K562 (cell line): ENCODE results near the gene IL1RAPL2. TPM values are rescaled to one million over a fixed set of nuclear protein-coding genes. Genes with fewer than 3 reads are reported as not detected.

Experiments used
- ATAC-seq: fragments of 200-7000 bp; cut with Tn5 transposase; 3 replicates; pipeline ENCODE4 v1.9.1; 2020; ENCODE audit warnings: moderate library complexity
- BruUV-seq: library from RNA; stranded (reverse); fragments of 400-500 nt; replicated peaks from 2 replicates; lab custom pipeline; 2021; lab: Mats Ljungman, UMichigan
- CTCF ChIA-PET: fragments of 300-600 bp; formaldehyde crosslinking; extraction: SDS; loops from one replicate; lab custom pipeline; 2021; ENCODE audit warnings: low intra/inter-chr PET ratio; lab: Yijun Ruan, JAX
- POLR2A ChIA-PET: fragments of 300-600, 350-650 bp; sonication (Branson Sonifier 250); formaldehyde crosslinking; extraction: SDS; loops from one replicate; lab custom pipeline; 2021; ENCODE audit warnings: antibody characterized with exemption, inconsistent platforms; lab: Yijun Ruan, JAX
- DNase-seq, 4 experiments: peaks; one replicate each; pipeline versions ENCODE4 v3.0.0 to v3.0.0-alpha.2; 2011 to 2018; ENCODE audit warnings: low spot score in 3 of 4, mixed read lengths in 3 of 4; ENCODE audit errors: extremely low read depth in 1 of 4
- FAIRE-seq: peaks from 2 replicates; lab custom pipeline; 2011; peaks lifted over from hg19 to GRCh38; lab: Jason Lieb, UNC
- H2AFZ ChIP-seq: 2 replicates; pipeline ENCODE4 v1.6.0; 2011; ENCODE audit warnings: low read depth, low read length, control low read depth, inconsistent platforms
- H3K27ac ChIP-seq: fragments of 200-600 bp; 3 replicates; pipeline ENCODE4 v1.8.0; 2011; ENCODE audit warnings: low read depth, mild to moderate bottlenecking, control low read depth, inconsistent platforms, low read length, moderate library complexity, mixed read lengths; ENCODE audit errors: extremely low read depth
- H3K27me3 ChIP-seq, 2 experiments: fragments of 300-600 bp in 1 of 2; 2 replicates in 1 of 2; 3 replicates in 1 of 2; pipeline versions ENCODE4 v1.6.0 to v1.8.0; 2011; ENCODE audit warnings: inconsistent platforms in 2 of 2, low read length in 2 of 2, mild to moderate bottlenecking in 1 of 2, mixed read lengths in 1 of 2, moderate library complexity in 1 of 2; ENCODE audit not compliant: control insufficient read depth in 2 of 2, insufficient read depth in 2 of 2
- H3K36me3 ChIP-seq: fragments of 300-600 bp; 3 replicates; pipeline ENCODE4 v1.8.0; 2011; ENCODE audit warnings: mild to moderate bottlenecking, low read length, inconsistent platforms; ENCODE audit not compliant: control insufficient read depth, insufficient read depth
- H3K4me1 ChIP-seq, 2 experiments: fragments of 200-600 bp in 1 of 2; replicated peaks in 1 of 2; 2 replicates in 1 of 2; 3 replicates in 1 of 2; pipeline versions ENCODE4 v1.5.1 to v1.8.0; 2011; ENCODE audit warnings: inconsistent platforms in 2 of 2, low read length in 2 of 2, mild to moderate bottlenecking in 1 of 2, mixed read lengths in 1 of 2, moderate library complexity in 1 of 2; ENCODE audit not compliant: control insufficient read depth in 2 of 2, insufficient read depth in 2 of 2
- H3K4me2 ChIP-seq: 2 replicates; pipeline ENCODE4 v1.6.1; 2011; ENCODE audit warnings: low read length, control low read depth, inconsistent platforms, mixed read lengths; ENCODE audit not compliant: insufficient read depth
- H3K4me3 ChIP-seq: fragments of 200-600 bp; sonication (generic), shearing (Covaris generic); 2 replicates; pipeline ENCODE4 v1.5.1; 2016; ENCODE audit warnings: control low read depth, inconsistent platforms
- H3K79me2 ChIP-seq: fragments of 200-600 bp; 3 replicates; pipeline ENCODE4 v1.8.0; 2011; ENCODE audit warnings: low read length, inconsistent platforms; ENCODE audit not compliant: control insufficient read depth, insufficient read depth
- H3K9ac ChIP-seq, 2 experiments: 2 replicates each; pipeline versions ENCODE4 v1.6.0 to v1.6.1; 2011; ENCODE audit warnings: low read depth in 2 of 2, low read length in 2 of 2, control low read depth in 1 of 2, inconsistent platforms in 1 of 2, mild to moderate bottlenecking in 1 of 2, mixed read lengths in 1 of 2; ENCODE audit not compliant: insufficient read depth in 1 of 2
- H3K9me1 ChIP-seq: one replicate; pipeline ENCODE4 v1.6.0; 2011; ENCODE audit warnings: inconsistent platforms, mild to moderate bottlenecking, low read length, moderate library complexity; ENCODE audit not compliant: control insufficient read depth, insufficient read depth
- H3K9me3 ChIP-seq: replicated peaks from 2 replicates; pipeline ENCODE4 v1.5.1; 2011; ENCODE audit warnings: low read depth, low read length, inconsistent platforms; ENCODE audit not compliant: control insufficient read depth, insufficient read depth
- H4K20me1 ChIP-seq: replicated peaks from 2 replicates; pipeline ENCODE4 v1.6.1; 2011; ENCODE audit warnings: low read length, inconsistent platforms, mixed read lengths; ENCODE audit not compliant: control insufficient read depth, insufficient read depth
- BCOR ChIP-seq: fragments of 450-650 bp; IDR thresholded peaks from 2 replicates; pipeline ENCODE4 v1.6.1; 2016
- CEBPB ChIP-seq: fragments of 450-650 bp; IDR thresholded peaks from 2 replicates; pipeline ENCODE4 v1.6.1; 2016; ENCODE audit warnings: missing genetic modification characterization, missing compliant biosample characterization
- FOS ChIP-seq: IDR thresholded peaks from 3 replicates; pipeline ENCODE4 v1.6.1; 2011; ENCODE audit not compliant: insufficient read length; ENCODE audit errors: extremely low read depth
- GTF2A2 ChIP-seq: IDR thresholded peaks from 2 replicates; pipeline ENCODE4 v1.6.1; 2016; ENCODE audit warnings: mild to moderate bottlenecking, missing genetic modification characterization, missing compliant biosample characterization
- HDAC1 ChIP-seq, 2 experiments: fragments of 450-650 bp; IDR thresholded peaks; 2 replicates each; pipeline ENCODE4 v1.6.1; 2016 to 2017; ENCODE audit warnings: inconsistent platforms in 1 of 2, mild to moderate bottlenecking in 1 of 2, moderate library complexity in 1 of 2
- KDM4B ChIP-seq, 2 experiments: fragments of 450-650 bp in 1 of 2; sonication (generic) in 1 of 2; IDR thresholded peaks; 2 replicates each; pipeline ENCODE4 v1.6.1; 2016 to 2017; ENCODE audit warnings: borderline replicate concordance in 2 of 2, antibody characterized with exemption in 1 of 2, low read depth in 1 of 2, mild to moderate bottlenecking in 1 of 2
- MECOM ChIP-seq: fragments of 250-450 bp; sonication (Bioruptor Pico); IDR thresholded peaks from 2 replicates; pipeline ENCODE4 v1.8.0; 2022; ENCODE audit warnings: inconsistent platforms
- NFE2L1 ChIP-seq: fragments of 450-650 bp; IDR thresholded peaks from 2 replicates; pipeline ENCODE4 v1.6.1; 2016; ENCODE audit warnings: missing genetic modification characterization, low read depth, mild to moderate bottlenecking, missing compliant biosample characterization, moderate library complexity, borderline replicate concordance
- NRF1 ChIP-seq, 2 experiments: fragments of 450-650 bp; IDR thresholded peaks in 1 of 2; conservative IDR thresholded peaks in 1 of 2; 2 replicates each; pipeline ENCODE4 v1.6.1; 2014; ENCODE audit warnings: mild to moderate bottlenecking in 2 of 2
- PKNOX1 ChIP-seq: fragments of 450-650 bp; IDR thresholded peaks from 2 replicates; pipeline ENCODE4 v1.6.1; 2016
- SMAD1 ChIP-seq: fragments of 150-350 bp; IDR thresholded peaks from 2 replicates; pipeline ENCODE4 v1.6.1; 2014; ENCODE audit warnings: low read length, low read depth; ENCODE audit not compliant: partially characterized antibody
- in situ Hi-C: fragments of 300-500 bp; cut with MboI; formaldehyde crosslinking; loops from 4 replicates; pipeline ENCODE4 v1.15.0; 2018; ENCODE audit warnings: inconsistent platforms, mixed read lengths
- intact Hi-C: fragments of 100-400 bp; cut with micrococcal nuclease; formaldehyde crosslinking; loops from 2 replicates; pipeline ENCODE4 v1.14.2; 2022
- polyA plus RNA-seq, 8 experiments: library from polyadenylated mRNA; depleted of rRNA in 4 of 8; stranded (reverse) in 5 of 8; unstranded in 3 of 8; fragments of >200 nt; fragmentation: Nextera tagmentation in 2 of 8; fragmentation: Illumina TruSeq in 1 of 8; extraction: Ambion mirVana in 2 of 8; extraction: Trizol in 1 of 8; gene quantifications; 2 replicates each; pipeline versions ENCODE4 v1.2.1 to v1.2.3, GENCODE V29; 2011 to 2014; ENCODE audit warnings: inconsistent platforms in 1 of 8, missing spikeins in 1 of 8
- total RNA-seq, 7 experiments: library from RNA; depleted of rRNA in 6 of 7; stranded (reverse); fragments of >200 nt in 6 of 7; fragmentation: Illumina TruSeq in 2 of 7; extraction: Trizol in 2 of 7; gene quantifications; 2 replicates each; pipeline versions ENCODE4 v1.2.1 to v1.2.3, GENCODE V29; 2011 to 2021; ENCODE audit warnings: low replicate concordance in 1 of 7
- TF ChIP-seq, protein P1 (sequence below): fragments of 250-450 bp; sonication (Bioruptor Pico); IDR thresholded peaks from 2 replicates; pipeline ENCODE4 v1.5.0; 2021; ENCODE audit warnings: mild to moderate bottlenecking, moderate library complexity

The IL1RAPL2 gene
- total and polyA plus RNA-seq, 9 of the 15 experiments (the other 6 are each of a cell fraction or from before 2014, with no cell fraction given), result not detected

GRCh38 chrX:105468741-105469140, 902.7 kb downstream of the IL1RAPL2 start:
- in situ Hi-C loops (no loop called here), intact Hi-C loops (no loop called here)
- CTCF ChIA-PET, result no interaction called here
- ATAC-seq (no peak), DNase-seq (no peak), FAIRE-seq (no peak)
- Histone ChIP-seq H3K9me1 (no peaks in the 10 kb centered on the region), H3K36me3 (no peaks in the 10 kb centered on the region), H3K27ac (no peak overlapping the region), H2AFZ (no peak overlapping the region), H3K9ac (no peak overlapping the region), H3K9me3 (no peaks in the 10 kb centered on the region), H3K79me2 (no peaks in the 10 kb centered on the region), H3K4me3 (no peak overlapping the region), H4K20me1 (no peaks in the 10 kb centered on the region), H3K27me3 (no peaks in the 10 kb centered on the region), H3K4me2 (no peak overlapping the region), H3K4me1 (no peaks in the 10 kb centered on the region)
- TF ChIP-seq GTF2A2 (tag) (no peak), PKNOX1 (no peak), FOS (no peak), CEBPB (no peak)
- POLR2A ChIA-PET, result no interaction called here
- BruUV-seq, result no TSS peak

GRCh38 chrX:105471597-105471996, 905.6 kb downstream of the IL1RAPL2 start:
- Histone ChIP-seq H3K4me3 (no peak overlapping the region), H3K9ac (no peak overlapping the region), H3K27me3 (no peaks in the 10 kb centered on the region), H3K36me3 (no peaks in the 10 kb centered on the region), H4K20me1 (no peaks in the 10 kb centered on the region), H3K9me3 (no peaks in the 10 kb centered on the region), H3K4me1 (no peaks in the 10 kb centered on the region), H3K27ac (no peak overlapping the region), H2AFZ (no peak overlapping the region), H3K9me1 (no peaks in the 10 kb centered on the region), H3K4me2 (no peak overlapping the region), H3K79me2 (no peaks in the 10 kb centered on the region)
- FAIRE-seq (no peak), DNase-seq (no peak), ATAC-seq (no peak)
- intact Hi-C loops (no loop called here), in situ Hi-C loops (no loop called here)
- POLR2A ChIA-PET, result no interaction called here
- CTCF ChIA-PET, result no interaction called here
- no TSS peak for BruUV-seq
- no peak for TF ChIP-seq BCOR
- no peak for TF ChIP-seq NFE2L1 (tag)
- no peak for TF ChIP-seq MECOM (CRISPR knock-in tag)
- TF ChIP-seq KDM4B (IDR thresholded peaks at IDR 0.05; ENCODE audit: borderline replicate concordance in 2 of 2, low read depth in 1 of 2), result no peak
- TF ChIP-seq, protein P1, sequence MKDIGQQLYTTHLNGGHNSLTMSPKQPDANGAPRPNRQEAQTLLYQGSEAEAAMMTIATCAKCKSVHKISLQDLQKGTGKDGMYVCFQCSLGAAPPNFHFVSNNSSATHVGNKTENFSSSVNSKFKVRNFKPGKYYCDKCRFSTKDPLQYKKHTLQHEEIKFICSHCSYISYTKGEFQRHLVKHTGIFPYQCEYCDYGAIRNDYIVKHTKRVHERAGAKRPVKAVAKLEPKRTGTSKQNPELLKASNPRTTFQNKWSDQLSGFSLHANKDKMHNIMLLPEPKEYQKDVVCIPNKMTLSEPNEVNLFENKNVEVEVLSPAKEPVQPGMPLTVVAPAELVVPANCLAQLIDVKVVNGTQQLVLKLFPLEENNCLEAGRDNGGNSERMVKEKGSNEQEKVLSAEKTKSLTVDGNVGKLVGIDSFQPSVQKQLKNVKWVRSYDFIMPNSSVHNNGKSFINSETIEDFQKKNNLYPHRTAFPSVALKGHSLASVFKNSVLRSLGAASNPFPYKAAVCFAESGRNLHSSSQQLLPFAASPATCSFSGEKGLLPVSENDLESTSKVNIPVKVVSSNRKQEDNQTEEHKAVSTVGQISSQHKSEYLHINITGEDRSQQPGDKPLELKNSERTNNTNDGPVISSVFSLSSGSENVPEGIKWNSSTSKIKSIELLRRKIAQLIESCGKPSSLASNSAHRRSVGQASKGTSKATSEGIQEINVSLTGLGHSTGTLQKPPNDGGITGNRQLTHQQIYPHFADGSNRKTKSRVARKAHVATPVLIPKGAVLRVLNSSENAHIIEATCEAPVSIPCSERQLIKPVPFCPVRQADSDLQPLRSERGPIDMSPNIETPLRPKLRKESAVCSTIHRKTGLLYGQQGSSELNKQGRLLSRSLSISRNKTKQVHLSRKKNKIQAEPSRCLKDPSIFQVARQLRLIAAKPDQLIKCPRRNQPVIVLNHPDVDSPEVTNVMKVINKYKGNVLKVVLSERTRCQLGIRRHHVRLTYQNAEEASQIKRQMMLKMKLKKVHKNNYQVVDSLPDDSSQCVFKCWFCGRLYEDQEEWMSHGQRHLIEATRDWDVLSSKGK, result no peak
- TF ChIP-seq HDAC1 (IDR thresholded peaks at IDR 0.05), result no peak
- TF ChIP-seq NRF1 (conservative IDR thresholded peaks at IDR 0.05 in 1 of 2, IDR thresholded peaks at IDR 0.05 in 1 of 2), result no peak
- TF ChIP-seq SMAD1, result no peak
